Measurements from ENCODE around the gene EPHA4.

DNA sequence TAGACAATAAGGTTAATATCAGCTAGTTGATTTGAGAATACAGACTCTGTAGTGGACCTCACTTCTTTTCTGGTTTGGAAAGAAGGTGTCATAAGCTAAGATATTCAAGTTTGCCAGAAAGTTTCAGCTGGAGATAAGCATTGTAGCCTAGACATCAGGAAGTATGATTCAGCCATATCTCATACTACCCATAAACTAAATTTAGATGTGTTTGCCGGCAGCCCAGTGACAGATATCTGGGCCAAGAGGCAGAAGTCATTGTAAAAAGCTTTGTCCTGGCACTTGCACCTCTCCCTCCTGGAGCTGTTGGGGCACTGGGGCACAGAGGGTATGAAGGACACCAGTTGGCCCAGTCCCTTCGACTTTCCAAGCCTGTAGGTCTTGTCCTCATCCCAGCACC, 128.0 kb downstream of the EPHA4 start:
- TF ChIP-seq TCF12 (IDR thresholded peaks at IDR 0.05; ENCODE audit: low read depth) (no peak), YY1 (IDR thresholded peaks at IDR 0.05; ENCODE audit: low read depth) (no peak), EGR1 (IDR thresholded peaks at IDR 0.05) (no peak), MAX (IDR thresholded peaks at IDR 0.05) (no peak), EP300 (IDR thresholded peaks at IDR 0.05; ENCODE audit: borderline replicate concordance) (no peak), TEAD4 (IDR thresholded peaks at IDR 0.05) (no peak)
